ENCODE results near the gene TMEM117.

Gene TMEM117

DNA sequence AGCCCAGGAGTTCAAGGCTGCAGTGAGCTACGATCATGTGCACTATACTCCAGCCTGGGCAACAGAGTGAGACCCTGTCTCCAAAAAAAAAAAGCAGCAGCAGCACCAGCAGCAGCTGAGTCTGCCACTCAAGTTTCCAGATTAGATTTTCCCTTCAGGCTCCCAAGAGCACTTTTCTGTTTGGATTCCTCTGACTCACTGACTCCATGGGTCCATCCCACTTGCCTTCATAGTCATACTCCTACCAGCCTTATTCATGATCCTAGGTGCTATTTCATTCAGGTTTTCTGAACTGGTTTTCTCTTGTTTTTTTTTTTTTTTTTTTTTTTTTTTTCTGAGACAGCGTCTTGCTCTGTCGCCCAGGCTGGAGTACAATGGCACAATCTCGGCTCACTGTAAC is 23.0 kb upstream of the TMEM117 start:
- H3K27me3 ChIP-seq, result peaks cover 0 to 3% of the 10 kb centered on the region in 2 donors
- intact Hi-C loops (cut with DNase I; ENCODE audit: low total_unique reads), result no loop called here

DNA sequence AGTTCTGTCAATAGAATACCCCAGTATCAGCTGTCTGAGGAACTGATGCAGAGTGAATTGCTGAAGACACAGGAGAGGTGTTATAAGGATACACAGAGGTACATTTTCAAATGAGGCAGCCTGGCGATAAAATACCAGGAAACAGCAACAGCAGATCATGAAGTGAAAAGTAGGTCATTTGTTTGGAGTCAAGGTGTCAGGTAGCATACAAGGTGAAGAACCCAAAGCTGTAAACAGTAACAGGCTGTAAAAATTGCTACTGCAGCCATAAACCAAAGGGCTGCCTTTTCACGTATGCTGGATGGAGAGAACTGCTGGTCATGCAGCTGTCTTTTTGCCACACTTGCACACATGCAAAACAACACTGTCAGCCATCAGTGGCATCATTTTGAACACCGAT is 20.5 kb upstream of the TMEM117 start:
- Histone ChIP-seq H3K4me3 (no peak overlapping the region), H3K36me3 (no peaks in the 10 kb centered on the region), H3K9me3 (no peaks in the 10 kb centered on the region), H3K27me3 (peaks cover 0 to 3% of the 10 kb centered on the region in 2 donors), H3K4me1 (no peaks in the 10 kb centered on the region), H3K27ac (no peak overlapping the region)
- TF ChIP-seq, protein P1, sequence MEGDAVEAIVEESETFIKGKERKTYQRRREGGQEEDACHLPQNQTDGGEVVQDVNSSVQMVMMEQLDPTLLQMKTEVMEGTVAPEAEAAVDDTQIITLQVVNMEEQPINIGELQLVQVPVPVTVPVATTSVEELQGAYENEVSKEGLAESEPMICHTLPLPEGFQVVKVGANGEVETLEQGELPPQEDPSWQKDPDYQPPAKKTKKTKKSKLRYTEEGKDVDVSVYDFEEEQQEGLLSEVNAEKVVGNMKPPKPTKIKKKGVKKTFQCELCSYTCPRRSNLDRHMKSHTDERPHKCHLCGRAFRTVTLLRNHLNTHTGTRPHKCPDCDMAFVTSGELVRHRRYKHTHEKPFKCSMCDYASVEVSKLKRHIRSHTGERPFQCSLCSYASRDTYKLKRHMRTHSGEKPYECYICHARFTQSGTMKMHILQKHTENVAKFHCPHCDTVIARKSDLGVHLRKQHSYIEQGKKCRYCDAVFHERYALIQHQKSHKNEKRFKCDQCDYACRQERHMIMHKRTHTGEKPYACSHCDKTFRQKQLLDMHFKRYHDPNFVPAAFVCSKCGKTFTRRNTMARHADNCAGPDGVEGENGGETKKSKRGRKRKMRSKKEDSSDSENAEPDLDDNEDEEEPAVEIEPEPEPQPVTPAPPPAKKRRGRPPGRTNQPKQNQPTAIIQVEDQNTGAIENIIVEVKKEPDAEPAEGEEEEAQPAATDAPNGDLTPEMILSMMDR (IDR thresholded peaks at IDR 0.05), result no peak
- no peak for DNase-seq
- intact Hi-C loops (cut with DNase I; ENCODE audit: low total_unique reads), result no loop called here

More for the DNA sequence above, 23.0 kb upstream of the TMEM117 start:
- Histone ChIP-seq H3K27ac (no peak overlapping the region), H3K4me3 (no peak overlapping the region), H3K9me3 (no peaks in the 10 kb centered on the region), H3K4me1 (no peaks in the 10 kb centered on the region), H3K36me3 (no peaks in the 10 kb centered on the region)
- TF ChIP-seq, protein P1 (IDR thresholded peaks at IDR 0.05), result no peak
- no peak for DNase-seq

DNA sequence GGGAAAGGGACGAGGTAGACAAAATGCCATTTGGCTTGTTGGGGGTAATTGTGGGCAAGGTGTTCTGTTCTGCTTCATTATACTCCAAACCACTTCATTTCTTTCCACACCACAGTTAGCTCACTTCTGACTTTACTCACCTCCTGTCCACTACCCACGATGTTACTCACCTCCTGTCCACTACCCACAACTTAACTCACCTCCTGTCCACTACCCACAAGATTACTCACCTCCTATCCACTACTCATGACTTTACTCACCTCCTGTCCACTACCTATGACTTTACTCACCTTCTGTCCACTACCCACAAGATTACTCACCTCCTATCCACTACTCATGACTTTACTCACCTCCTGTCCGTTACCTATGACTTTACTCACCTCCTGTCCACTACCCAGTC is 19.7 kb upstream of the TMEM117 start:
- DNase-seq, result no peak
- no peaks in the 10 kb centered on the region for H3K36me3 ChIP-seq
- peaks cover 0 to 3% of the 10 kb centered on the region in 2 donors for H3K27me3 ChIP-seq
- H3K4me1 ChIP-seq, result no peaks in the 10 kb centered on the region
- TF ChIP-seq, protein P1 (IDR thresholded peaks at IDR 0.05), result no peak
- no peak overlapping the region for H3K4me3 ChIP-seq
- no peaks in the 10 kb centered on the region for H3K9me3 ChIP-seq
- H3K27ac ChIP-seq, result no peak overlapping the region
- intact Hi-C loops (cut with DNase I; ENCODE audit: low total_unique reads), result no loop called here

DNA sequence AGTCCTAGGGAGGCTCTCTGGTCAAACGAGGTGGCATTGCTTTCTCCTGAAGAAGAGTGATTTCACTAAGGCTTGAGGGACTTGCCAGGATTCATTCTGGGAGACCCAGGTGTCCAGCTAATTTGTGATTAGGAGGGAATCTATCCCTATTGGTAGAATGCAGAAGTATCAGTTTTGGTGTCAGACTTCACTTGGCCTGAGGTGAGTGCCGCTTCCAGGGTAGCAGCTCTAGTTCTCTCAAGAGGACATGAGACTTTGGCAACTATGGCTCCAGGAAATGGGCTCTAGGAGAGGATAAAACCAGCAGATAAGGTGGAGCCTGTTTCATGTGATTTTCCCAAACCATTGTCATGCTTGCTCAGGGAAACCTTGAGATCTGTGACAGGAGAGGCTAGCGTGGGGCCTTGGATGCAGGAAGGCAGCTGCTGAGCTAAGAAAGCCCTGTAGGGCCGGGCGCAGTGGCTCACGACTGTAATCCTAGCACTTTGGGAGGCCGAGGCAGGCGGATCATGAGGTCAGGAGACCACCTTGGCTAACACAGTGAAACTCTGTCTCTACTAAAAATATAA is 11.6 kb upstream of the TMEM117 start:
- Histone ChIP-seq H3K36me3 (no peaks in the 10 kb centered on the region), H3K27me3 (no peaks in the 10 kb centered on the region), H3K4me3 (no peak overlapping the region), H3K27ac (no peak overlapping the region), H3K9me3 (no peaks in the 10 kb centered on the region), H3K4me1 (no peaks in the 10 kb centered on the region)
- TF ChIP-seq, protein P1 (IDR thresholded peaks at IDR 0.05), result no peak
- DNase-seq, result no peak
- intact Hi-C loops (cut with DNase I; ENCODE audit: low total_unique reads), result no loop called here

DNA sequence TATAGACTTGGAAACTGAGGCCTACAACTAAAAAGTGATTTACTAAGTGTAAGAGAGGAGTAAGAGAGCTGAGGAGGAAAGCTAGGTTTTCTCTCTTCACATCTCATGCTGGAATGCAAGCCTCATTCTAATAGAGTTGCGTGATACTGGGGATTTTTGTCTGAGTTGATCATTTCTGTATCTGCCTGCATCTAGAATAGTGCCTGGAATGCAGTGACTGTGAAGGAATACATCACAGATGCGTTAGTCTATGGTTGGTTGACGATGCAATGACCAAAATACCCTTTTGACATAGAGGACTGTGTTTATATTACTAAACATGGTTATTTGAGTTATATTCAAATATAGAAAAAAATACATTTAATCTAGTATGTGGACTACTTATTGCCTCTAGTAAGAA is 9.2 kb upstream of the TMEM117 start:
- TF ChIP-seq, protein P1 (IDR thresholded peaks at IDR 0.05), result no peak
- H3K36me3 ChIP-seq, result no peaks in the 10 kb centered on the region
- intact Hi-C loops (cut with DNase I; ENCODE audit: low total_unique reads), result no loop called here
- H3K27ac ChIP-seq, result no peak overlapping the region
- no peaks in the 10 kb centered on the region for H3K4me1 ChIP-seq
- H3K27me3 ChIP-seq, result no peaks in the 10 kb centered on the region
- H3K9me3 ChIP-seq, result no peaks in the 10 kb centered on the region
- no peak for DNase-seq
- H3K4me3 ChIP-seq, result no peak overlapping the region

DNA sequence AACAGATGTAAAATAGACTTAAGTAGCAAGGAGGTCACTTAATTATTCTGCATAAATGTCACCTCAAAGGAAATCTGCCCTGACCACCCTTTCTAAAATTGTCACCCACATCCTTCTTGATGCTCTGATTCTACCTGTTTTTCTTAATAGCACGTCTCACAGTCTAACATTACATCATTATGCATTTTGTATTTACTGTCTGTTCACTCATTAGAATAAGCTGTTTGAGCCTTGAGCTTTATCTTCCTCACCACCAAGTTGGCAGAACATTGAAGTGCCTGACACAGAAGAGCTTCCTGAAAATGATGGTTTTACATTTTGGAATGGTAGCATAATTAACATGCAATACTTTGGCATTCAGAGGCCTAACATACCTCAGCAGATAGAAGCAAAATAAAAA is 8.8 kb upstream of the TMEM117 start:
- H3K4me1 ChIP-seq, result no peaks in the 10 kb centered on the region
- DNase-seq, result no peak
- no peaks in the 10 kb centered on the region for H3K27me3 ChIP-seq
- intact Hi-C loops (cut with DNase I; ENCODE audit: low total_unique reads), result no loop called here
- no peak overlapping the region for H3K4me3 ChIP-seq
- no peaks in the 10 kb centered on the region for H3K9me3 ChIP-seq
- no peaks in the 10 kb centered on the region for H3K36me3 ChIP-seq
- TF ChIP-seq, protein P1 (IDR thresholded peaks at IDR 0.05), result no peak
- no peak overlapping the region for H3K27ac ChIP-seq
